ENCODE results near the gene ALDOB. TPM values are rescaled to one million over a fixed set of nuclear protein-coding genes. Genes with fewer than 3 reads are reported as not detected.

ALDOB gene
- total RNA-seq, 1 donor from 2014 or later: 4.8 TPM

- Histone ChIP-seq H3K4me3 (no peak overlapping the region), H3K36me3 (no peaks in the 10 kb centered on the region), H3K9me3 (no peaks in the 10 kb centered on the region), H3K27me3 (no peaks in the 10 kb centered on the region), H3K27ac (no peak overlapping the region), H3K4me1 (no peaks in the 10 kb centered on the region)
- intact Hi-C loops (cut with DNase I): no loop called here
- DNase-seq (ENCODE audit: low spot score in 2 of 2): no peak
- TF ChIP-seq, protein P1, sequence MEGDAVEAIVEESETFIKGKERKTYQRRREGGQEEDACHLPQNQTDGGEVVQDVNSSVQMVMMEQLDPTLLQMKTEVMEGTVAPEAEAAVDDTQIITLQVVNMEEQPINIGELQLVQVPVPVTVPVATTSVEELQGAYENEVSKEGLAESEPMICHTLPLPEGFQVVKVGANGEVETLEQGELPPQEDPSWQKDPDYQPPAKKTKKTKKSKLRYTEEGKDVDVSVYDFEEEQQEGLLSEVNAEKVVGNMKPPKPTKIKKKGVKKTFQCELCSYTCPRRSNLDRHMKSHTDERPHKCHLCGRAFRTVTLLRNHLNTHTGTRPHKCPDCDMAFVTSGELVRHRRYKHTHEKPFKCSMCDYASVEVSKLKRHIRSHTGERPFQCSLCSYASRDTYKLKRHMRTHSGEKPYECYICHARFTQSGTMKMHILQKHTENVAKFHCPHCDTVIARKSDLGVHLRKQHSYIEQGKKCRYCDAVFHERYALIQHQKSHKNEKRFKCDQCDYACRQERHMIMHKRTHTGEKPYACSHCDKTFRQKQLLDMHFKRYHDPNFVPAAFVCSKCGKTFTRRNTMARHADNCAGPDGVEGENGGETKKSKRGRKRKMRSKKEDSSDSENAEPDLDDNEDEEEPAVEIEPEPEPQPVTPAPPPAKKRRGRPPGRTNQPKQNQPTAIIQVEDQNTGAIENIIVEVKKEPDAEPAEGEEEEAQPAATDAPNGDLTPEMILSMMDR (IDR thresholded peaks at IDR 0.05): no peak
Observed at GRCh38 chr9:101434998-101435397, 576 bp downstream of the ALDOB start.

DNA sequence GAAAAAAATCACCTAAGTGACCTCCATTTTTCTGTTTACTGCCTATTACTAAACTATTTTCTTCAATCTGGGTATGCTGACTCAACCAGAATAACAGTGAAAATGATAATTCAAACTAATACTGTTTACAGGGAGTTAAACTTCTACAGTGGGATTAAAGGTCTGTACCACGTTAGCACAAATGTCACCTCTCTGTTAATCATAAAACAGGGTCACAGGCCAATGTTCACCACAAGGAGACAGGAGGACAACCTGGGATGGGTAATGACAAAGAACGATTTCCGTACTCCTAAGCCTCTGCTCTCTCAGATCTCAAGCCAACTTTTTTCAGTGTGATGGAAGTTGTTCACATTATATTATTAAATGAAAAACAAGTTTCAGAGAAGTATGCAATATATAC, 2.3 kb downstream of the ALDOB start:
- intact Hi-C loops (cut with DNase I): no loop called here
- H3K27me3 ChIP-seq: no peaks in the 10 kb centered on the region
- no peaks in the 10 kb centered on the region for H3K9me3 ChIP-seq
- no peak overlapping the region for H3K4me3 ChIP-seq
- H3K27ac ChIP-seq: no peak overlapping the region
- TF ChIP-seq, protein P1 (IDR thresholded peaks at IDR 0.05): no peak
- no peaks in the 10 kb centered on the region for H3K4me1 ChIP-seq
- no peaks in the 10 kb centered on the region for H3K36me3 ChIP-seq
- DNase-seq (ENCODE audit: low spot score in 2 of 2): no peak

GRCh38 chr9:101432740-101433139, 2.8 kb downstream of the ALDOB start:
- no peaks in the 10 kb centered on the region for H3K36me3 ChIP-seq
- no peaks in the 10 kb centered on the region for H3K27me3 ChIP-seq
- no peaks in the 10 kb centered on the region for H3K9me3 ChIP-seq
- TF ChIP-seq, protein P1 (IDR thresholded peaks at IDR 0.05): no peak
- no peaks in the 10 kb centered on the region for H3K4me1 ChIP-seq
- H3K4me3 ChIP-seq: no peak overlapping the region
- DNase-seq (ENCODE audit: low spot score in 2 of 2): no peak
- intact Hi-C loops (cut with DNase I): no loop called here
- no peak overlapping the region for H3K27ac ChIP-seq

DNA sequence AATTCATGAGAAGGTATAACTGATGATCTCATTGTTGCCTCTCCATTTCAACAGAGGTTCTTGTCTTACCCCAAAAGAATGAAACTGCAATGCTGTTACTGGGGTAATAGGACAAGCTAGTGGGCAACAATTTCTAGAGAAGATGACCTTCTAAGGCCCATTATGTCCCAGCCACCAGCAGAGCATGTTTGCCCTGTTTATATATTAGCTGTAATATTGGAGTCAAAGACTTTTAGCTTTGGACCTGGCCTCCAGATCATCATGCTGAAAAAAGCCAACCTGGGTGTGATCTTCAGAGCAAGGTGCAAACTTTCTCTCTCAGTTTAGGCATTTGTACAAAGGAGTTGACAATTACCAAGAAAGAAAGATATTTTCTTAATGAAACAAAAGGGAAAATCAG, 3.4 kb downstream of the ALDOB start:
- Histone ChIP-seq H3K9me3 (no peaks in the 10 kb centered on the region), H3K27ac (no peak overlapping the region), H3K4me3 (no peak overlapping the region), H3K36me3 (no peaks in the 10 kb centered on the region), H3K4me1 (no peaks in the 10 kb centered on the region), H3K27me3 (no peaks in the 10 kb centered on the region)
- no peak for DNase-seq (ENCODE audit: low spot score in 2 of 2)
- intact Hi-C loops (cut with DNase I): no loop called here
- TF ChIP-seq, protein P1 (IDR thresholded peaks at IDR 0.05): no peak

- H3K36me3 ChIP-seq: no peaks in the 10 kb centered on the region
- DNase-seq (ENCODE audit: low spot score in 2 of 2): no peak
- no peak overlapping the region for H3K27ac ChIP-seq
- TF ChIP-seq, protein P1 (IDR thresholded peaks at IDR 0.05): no peak
- no peaks in the 10 kb centered on the region for H3K9me3 ChIP-seq
- intact Hi-C loops (cut with DNase I): no loop called here
- H3K27me3 ChIP-seq: no peaks in the 10 kb centered on the region
- no peaks in the 10 kb centered on the region for H3K4me1 ChIP-seq
- no peak overlapping the region for H3K4me3 ChIP-seq
Observed at GRCh38 chr9:101429736-101430135, 5.8 kb downstream of the ALDOB start.

- H3K4me3 ChIP-seq: no peak overlapping the region
- DNase-seq (ENCODE audit: low spot score in 2 of 2): no peak
- H3K4me1 ChIP-seq: no peaks in the 10 kb centered on the region
- no peaks in the 10 kb centered on the region for H3K36me3 ChIP-seq
- intact Hi-C loops (cut with DNase I): no loop called here
- H3K27ac ChIP-seq: no peak overlapping the region
- no peaks in the 10 kb centered on the region for H3K27me3 ChIP-seq
- TF ChIP-seq, protein P1 (IDR thresholded peaks at IDR 0.05): no peak
- H3K9me3 ChIP-seq: no peaks in the 10 kb centered on the region
Observed at GRCh38 chr9:101428909-101429308, 6.7 kb downstream of the ALDOB start.
